MM.1S (cell line): Measurements from ENCODE around the gene PACRG.

Experiments used
- DNase-seq: peaks from one replicate; pipeline ENCODE4 v3.0.0-alpha.2; 2015
- H2AFZ ChIP-seq: fragments of 300-600 bp; sonication (generic); 2 replicates; pipeline ENCODE4 v1.6.0; 2016; ENCODE audit warnings: antibody characterized with exemption, low read length
- H3F3A ChIP-seq: fragments of 300-600 bp; sonication (generic); 2 replicates; pipeline ENCODE4 v1.6.1; 2016; ENCODE audit warnings: mild to moderate bottlenecking, antibody characterized with exemption, low read length, moderate library complexity, mixed read lengths; ENCODE audit not compliant: insufficient read depth
- H3K27ac ChIP-seq: fragments of 300-600 bp; sonication (generic); 2 replicates; pipeline ENCODE4 v1.5.1; 2016; ENCODE audit warnings: mild to moderate bottlenecking, low read length
- H3K27me3 ChIP-seq: fragments of 300-600 bp; sonication (generic); replicated peaks from 2 replicates; pipeline ENCODE4 v1.6.0; 2016; ENCODE audit warnings: low read length; ENCODE audit not compliant: insufficient read depth
- H3K36me3 ChIP-seq: fragments of 300-600 bp; sonication (generic); replicated peaks from 2 replicates; pipeline ENCODE4 v1.6.1; 2016; ENCODE audit warnings: mild to moderate bottlenecking, low read length, mixed read lengths; ENCODE audit not compliant: insufficient read depth
- H3K4me1 ChIP-seq: fragments of 300-600 bp; sonication (generic); 2 replicates; pipeline ENCODE4 v1.6.1; 2016; ENCODE audit warnings: low read length, mixed read lengths
- H3K4me2 ChIP-seq: fragments of 300-600 bp; sonication (generic); 2 replicates; pipeline ENCODE4 v1.6.0; 2016; ENCODE audit warnings: low read depth, low read length
- H3K4me3 ChIP-seq: fragments of 300-600 bp; sonication (generic); 2 replicates; pipeline ENCODE4 v1.5.1; 2016; ENCODE audit warnings: low read length, mixed read lengths
- H3K79me2 ChIP-seq: fragments of 300-600 bp; sonication (generic); 2 replicates; pipeline ENCODE4 v1.6.1; 2016; ENCODE audit warnings: mixed run types, low read length, mixed read lengths
- H3K9ac ChIP-seq: fragments of 300-600 bp; sonication (generic); 2 replicates; pipeline ENCODE4 v1.6.1; 2016; ENCODE audit warnings: low read length, mixed read lengths
- H3K9me2 ChIP-seq: fragments of 300-600 bp; sonication (generic); replicated peaks from 2 replicates; pipeline ENCODE4 v1.6.1; 2016; ENCODE audit warnings: mild to moderate bottlenecking, low read length, mixed read lengths; ENCODE audit not compliant: insufficient read depth
- H3K9me3 ChIP-seq: fragments of 300-600 bp; sonication (generic); replicated peaks from 2 replicates; pipeline ENCODE4 v1.6.1; 2016; ENCODE audit warnings: mild to moderate bottlenecking, low read length, mixed read lengths; ENCODE audit not compliant: insufficient read depth
- H4K20me1 ChIP-seq: fragments of 300-600 bp; sonication (generic); 2 replicates; pipeline ENCODE4 v1.6.1; 2016; ENCODE audit warnings: mild to moderate bottlenecking, low read length, moderate library complexity, mixed read lengths; ENCODE audit not compliant: insufficient read depth
- EZH2 ChIP-seq: fragments of 300-600 bp; sonication (generic); optimal IDR thresholded peaks from 2 replicates; pipeline ENCODE3; 2017; ENCODE audit warnings: low read depth, mild to moderate bottlenecking, antibody characterized with exemption, low read length, mixed read lengths
- EZH2phosphoT487 ChIP-seq: fragments of 300-600 bp; sonication (generic); IDR thresholded peaks from 2 replicates; pipeline ENCODE4 v1.6.1; 2018; ENCODE audit warnings: antibody characterized with exemption, low read length
- TF ChIP-seq, protein P1 (sequence below): fragments of 300-600 bp; sonication (generic); IDR thresholded peaks from 2 replicates; pipeline ENCODE4 v1.5.1; 2016; ENCODE audit warnings: antibody characterized with exemption, low read length, mixed read lengths

PACRG gene

DNA sequence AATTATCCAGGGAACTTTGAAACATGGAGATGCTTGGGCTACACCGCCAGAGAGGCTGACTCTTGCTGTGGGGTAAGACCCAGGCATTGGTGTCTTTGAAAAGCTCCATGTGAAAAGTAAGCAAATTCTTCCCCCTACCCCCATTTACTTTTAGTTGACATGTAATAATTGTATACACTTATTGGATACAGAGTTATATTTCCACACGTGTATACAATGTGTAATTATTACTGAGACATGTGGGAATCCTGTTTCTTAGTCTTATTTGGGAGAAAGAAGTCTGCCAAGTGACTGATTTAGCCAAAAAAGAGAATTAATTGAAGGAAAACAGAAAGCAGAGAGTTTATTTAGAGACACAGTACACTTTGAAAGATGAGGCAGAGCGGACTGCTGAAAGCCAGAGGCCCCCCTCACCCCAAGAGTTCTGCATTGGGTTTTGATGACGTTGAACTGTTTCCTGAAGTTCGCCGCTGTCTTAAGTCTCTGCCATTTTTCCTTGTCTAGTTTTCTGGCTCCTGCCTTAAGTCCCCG lies 193.8 kb downstream of the PACRG start:
- Histone ChIP-seq H3F3A (no peaks in the 10 kb centered on the region), H3K27ac (no peak overlapping the region), H3K9me2 (no peaks in the 10 kb centered on the region), H3K9ac (no peak overlapping the region), H3K36me3 (no peaks in the 10 kb centered on the region), H3K4me3 (no peak overlapping the region), H4K20me1 (no peaks in the 10 kb centered on the region), H3K9me3 (no peaks in the 10 kb centered on the region), H3K4me2 (no peak overlapping the region), H3K4me1 (no peaks in the 10 kb centered on the region), H3K79me2 (no peaks in the 10 kb centered on the region), H2AFZ (no peak overlapping the region), H3K27me3 (no peaks in the 10 kb centered on the region)
- DNase-seq, result no peak
- no peak for TF ChIP-seq EZH2phosphoT487
- TF ChIP-seq EZH2, result no peak
- TF ChIP-seq, protein P1, sequence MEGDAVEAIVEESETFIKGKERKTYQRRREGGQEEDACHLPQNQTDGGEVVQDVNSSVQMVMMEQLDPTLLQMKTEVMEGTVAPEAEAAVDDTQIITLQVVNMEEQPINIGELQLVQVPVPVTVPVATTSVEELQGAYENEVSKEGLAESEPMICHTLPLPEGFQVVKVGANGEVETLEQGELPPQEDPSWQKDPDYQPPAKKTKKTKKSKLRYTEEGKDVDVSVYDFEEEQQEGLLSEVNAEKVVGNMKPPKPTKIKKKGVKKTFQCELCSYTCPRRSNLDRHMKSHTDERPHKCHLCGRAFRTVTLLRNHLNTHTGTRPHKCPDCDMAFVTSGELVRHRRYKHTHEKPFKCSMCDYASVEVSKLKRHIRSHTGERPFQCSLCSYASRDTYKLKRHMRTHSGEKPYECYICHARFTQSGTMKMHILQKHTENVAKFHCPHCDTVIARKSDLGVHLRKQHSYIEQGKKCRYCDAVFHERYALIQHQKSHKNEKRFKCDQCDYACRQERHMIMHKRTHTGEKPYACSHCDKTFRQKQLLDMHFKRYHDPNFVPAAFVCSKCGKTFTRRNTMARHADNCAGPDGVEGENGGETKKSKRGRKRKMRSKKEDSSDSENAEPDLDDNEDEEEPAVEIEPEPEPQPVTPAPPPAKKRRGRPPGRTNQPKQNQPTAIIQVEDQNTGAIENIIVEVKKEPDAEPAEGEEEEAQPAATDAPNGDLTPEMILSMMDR, result no peak

GRCh38 chr6:162922563-162923166 lies 194.9 kb downstream of the PACRG start:
- TF ChIP-seq EZH2 (no peak), EZH2phosphoT487 (no peak)
- TF ChIP-seq, protein P1, result no peak
- DNase-seq, result no peak
- no peaks in the 10 kb centered on the region for H4K20me1 ChIP-seq
- H3K9me3 ChIP-seq, result no peaks in the 10 kb centered on the region
- H3K4me1 ChIP-seq, result no peaks in the 10 kb centered on the region
- no peaks in the 10 kb centered on the region for H3F3A ChIP-seq
- no peak overlapping the region for H3K4me3 ChIP-seq
- H3K4me2 ChIP-seq, result no peak overlapping the region
- no peak overlapping the region for H3K9ac ChIP-seq
- no peaks in the 10 kb centered on the region for H3K27me3 ChIP-seq
- H3K27ac ChIP-seq, result no peak overlapping the region
- H3K9me2 ChIP-seq, result no peaks in the 10 kb centered on the region
- no peak overlapping the region for H2AFZ ChIP-seq
- no peaks in the 10 kb centered on the region for H3K79me2 ChIP-seq
- no peaks in the 10 kb centered on the region for H3K36me3 ChIP-seq

DNA sequence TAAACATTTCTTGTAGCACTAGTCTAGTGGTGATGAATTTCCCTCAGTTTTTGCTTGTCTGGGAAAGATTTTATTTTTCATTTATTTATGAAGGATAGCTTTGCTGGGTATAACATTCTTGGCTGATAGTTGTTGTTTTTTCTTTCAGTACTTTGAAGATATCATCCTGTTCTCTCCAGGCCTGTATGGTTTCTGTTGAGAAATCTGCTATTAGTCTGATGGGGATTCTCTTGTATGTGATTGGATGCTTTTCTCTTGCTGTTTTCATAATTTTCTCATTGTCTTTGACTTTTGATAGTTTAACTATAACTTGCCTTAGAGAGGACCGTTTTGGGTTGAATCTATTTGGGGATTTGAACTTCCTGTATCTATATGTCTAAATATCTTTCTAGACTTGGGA lies 207.1 kb downstream of the PACRG start:
- H3K79me2 ChIP-seq, result no peaks in the 10 kb centered on the region
- TF ChIP-seq EZH2phosphoT487 (no peak), EZH2 (no peak)
- TF ChIP-seq, protein P1, result no peak

More for the DNA sequence above, 207.1 kb downstream of the PACRG start:
- no peak overlapping the region for H3K4me3 ChIP-seq
- H2AFZ ChIP-seq, result no peak overlapping the region
- no peaks in the 10 kb centered on the region for H3K9me2 ChIP-seq
- no peak overlapping the region for H3K4me2 ChIP-seq
- no peaks in the 10 kb centered on the region for H3F3A ChIP-seq
- no peaks in the 10 kb centered on the region for H3K27me3 ChIP-seq
- H3K9ac ChIP-seq, result no peak overlapping the region
- no peaks in the 10 kb centered on the region for H3K36me3 ChIP-seq
- no peak overlapping the region for H3K27ac ChIP-seq
- H3K4me1 ChIP-seq, result no peaks in the 10 kb centered on the region
- no peaks in the 10 kb centered on the region for H4K20me1 ChIP-seq
- no peak for DNase-seq
- H3K9me3 ChIP-seq, result no peaks in the 10 kb centered on the region
